Activated CD8-positive, alpha-beta T cell treated with anti-CD3 and anti-CD28 coated beads for 36 hours (primary cell): ENCODE measurements around the gene RBM17. TPM values are rescaled to one million over a fixed set of nuclear protein-coding genes. Genes with fewer than 3 reads are reported as not detected.
A peak's percentile ranks its signal among the peaks of the same experiment; 100 is the strongest.

Experiments used
- ATAC-seq: fragments of 200-7000 bp; cut with Tn5 transposase; one replicate; pipeline ENCODE4 v1.10.0; 2021; ENCODE audit warnings: mild to moderate bottlenecking, moderate library complexity
- CTCF ChIA-PET: fragments of 350-600 bp; sonication (Branson Sonifier 250); formaldehyde crosslinking; loops from one replicate; lab custom pipeline; 2021; ENCODE audit warnings: antibody characterized with exemption; lab: Charles Lee
- POLR2A ChIA-PET: fragments of 350-600 bp; sonication (Branson Sonifier 250); formaldehyde crosslinking; loops from one replicate; lab custom pipeline; 2021; ENCODE audit warnings: antibody characterized with exemption; lab: Charles Lee
- DNase-seq: peaks from one replicate; pipeline ENCODE4 v3.0.0-alpha.2; 2020
- H3K27ac Mint-ChIP-seq: one replicate; pipeline ENCODE4 v1.8.0; 2021; ENCODE audit warnings: mild to moderate bottlenecking, mixed read lengths
- H3K27me3 Mint-ChIP-seq: one replicate; pipeline ENCODE4 v1.8.0; 2021; ENCODE audit warnings: mixed read lengths
- H3K36me3 Mint-ChIP-seq: one replicate; pipeline ENCODE4 v1.8.0; 2021; ENCODE audit warnings: low read depth, mixed read lengths
- H3K4me1 Mint-ChIP-seq: one replicate; pipeline ENCODE4 v1.8.0; 2021; ENCODE audit warnings: low read depth, mixed read lengths
- H3K4me3 Mint-ChIP-seq: one replicate; pipeline ENCODE4 v1.8.0; 2021; ENCODE audit warnings: mild to moderate bottlenecking, moderate library complexity, mixed read lengths
- H3K9me3 Mint-ChIP-seq: one replicate; pipeline ENCODE4 v1.8.0; 2021; ENCODE audit warnings: mixed read lengths
- intact Hi-C: fragments of 100-400 bp; cut with micrococcal nuclease; formaldehyde crosslinking; loops from one replicate; pipeline ENCODE4 v1.10.0; 2022
- total RNA-seq, 2 experiments: library from RNA; stranded (reverse); gene quantifications; one replicate each; pipeline ENCODE4 v1.2.3, GENCODE V29; 2021
- TF ChIP-seq, protein P1 (sequence below): fragments of 200-600 bp; IDR thresholded peaks from one replicate; pipeline ENCODE4 v1.8.0; 2022; ENCODE audit warnings: antibody characterized with exemption, mild to moderate bottlenecking

The RBM17 gene
- total RNA-seq, 2 experiments from 2014 or later = 284 to 285 TPM

GRCh38 chr10:6110136-6110535 is 21.3 kb downstream of the RBM17 start:
- no peak overlapping the region for H3K4me3 Mint-ChIP-seq
- no peaks in the 10 kb centered on the region for H3K27me3 Mint-ChIP-seq
- peak overlapping the region; percentile 76 for H3K27ac Mint-ChIP-seq
- ChIA-PET POLR2A (interaction anchor here (1.0 to 1.4 kb wide), 3 partner anchors 15 to 237 kb away, joined by 3 to 4 read pairs (median 3); no protein-coding TSS in a partner anchor), CTCF (interaction anchor here (0.9 to 7.2 kb wide), 9 partner anchors 15 to 296 kb away, joined by 3 to 66 read pairs (median 5); partner anchors contain the start of gene PFKFB3)
- DNase-seq = no peak
- TF ChIP-seq, protein P1, sequence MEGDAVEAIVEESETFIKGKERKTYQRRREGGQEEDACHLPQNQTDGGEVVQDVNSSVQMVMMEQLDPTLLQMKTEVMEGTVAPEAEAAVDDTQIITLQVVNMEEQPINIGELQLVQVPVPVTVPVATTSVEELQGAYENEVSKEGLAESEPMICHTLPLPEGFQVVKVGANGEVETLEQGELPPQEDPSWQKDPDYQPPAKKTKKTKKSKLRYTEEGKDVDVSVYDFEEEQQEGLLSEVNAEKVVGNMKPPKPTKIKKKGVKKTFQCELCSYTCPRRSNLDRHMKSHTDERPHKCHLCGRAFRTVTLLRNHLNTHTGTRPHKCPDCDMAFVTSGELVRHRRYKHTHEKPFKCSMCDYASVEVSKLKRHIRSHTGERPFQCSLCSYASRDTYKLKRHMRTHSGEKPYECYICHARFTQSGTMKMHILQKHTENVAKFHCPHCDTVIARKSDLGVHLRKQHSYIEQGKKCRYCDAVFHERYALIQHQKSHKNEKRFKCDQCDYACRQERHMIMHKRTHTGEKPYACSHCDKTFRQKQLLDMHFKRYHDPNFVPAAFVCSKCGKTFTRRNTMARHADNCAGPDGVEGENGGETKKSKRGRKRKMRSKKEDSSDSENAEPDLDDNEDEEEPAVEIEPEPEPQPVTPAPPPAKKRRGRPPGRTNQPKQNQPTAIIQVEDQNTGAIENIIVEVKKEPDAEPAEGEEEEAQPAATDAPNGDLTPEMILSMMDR = no peak
- H3K36me3 Mint-ChIP-seq = peaks cover 77% of the 10 kb centered on the region
- intact Hi-C loops = no loop called here
- H3K9me3 Mint-ChIP-seq = no peaks in the 10 kb centered on the region
- peaks cover 37% of the 10 kb centered on the region for H3K4me1 Mint-ChIP-seq
- no peak for ATAC-seq

GRCh38 chr10:6112893-6113292 is 24.1 kb downstream of the RBM17 start:
- Mint-ChIP-seq H3K4me3 (no peak overlapping the region), H3K9me3 (no peaks in the 10 kb centered on the region), H3K4me1 (peaks cover 35% of the 10 kb centered on the region), H3K27me3 (no peaks in the 10 kb centered on the region), H3K36me3 (peaks cover 73% of the 10 kb centered on the region), H3K27ac (peak overlapping the region; percentile 60)
- DNase-seq = no peak
- TF ChIP-seq, protein P1 = no peak
- POLR2A ChIA-PET = interaction anchor here (0.8 to 1.1 kb wide), 2 partner anchors 31 to 567 kb away, joined by 3 read pairs; no protein-coding TSS in a partner anchor
- CTCF ChIA-PET = interaction anchor here (1.2 kb wide), 1 partner anchor 289 kb away, joined by 4 read pairs; no protein-coding TSS in a partner anchor
- ATAC-seq = no peak
- intact Hi-C loops = no loop called here

DNA sequence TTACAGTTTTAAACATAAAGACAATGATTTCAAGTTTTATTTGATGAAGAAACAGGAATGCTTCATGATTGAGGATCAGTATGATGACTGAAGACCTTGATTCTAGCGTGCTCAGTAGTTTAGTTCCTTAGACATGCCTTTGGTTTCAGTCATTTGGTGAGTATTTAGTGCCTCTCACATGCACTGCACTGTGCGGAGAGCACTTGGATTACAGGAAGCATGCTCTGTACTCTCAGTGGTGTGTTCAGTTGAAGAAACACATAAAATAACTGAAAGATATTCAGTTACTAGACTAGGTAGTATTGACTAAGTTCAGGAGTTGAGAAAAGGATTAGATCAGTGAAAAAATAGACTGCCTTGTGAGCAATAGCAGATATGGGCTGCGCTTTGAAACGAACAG is 25.5 kb downstream of the RBM17 start:
- intact Hi-C loops = no loop called here
- Mint-ChIP-seq H3K9me3 (no peaks in the 10 kb centered on the region), H3K36me3 (peaks cover 61% of the 10 kb centered on the region), H3K4me1 (peaks cover 25% of the 10 kb centered on the region), H3K27me3 (no peaks in the 10 kb centered on the region), H3K4me3 (no peak overlapping the region), H3K27ac (peak overlapping the region; percentile 43)
- ATAC-seq (no peak), DNase-seq (no peak)
- POLR2A ChIA-PET = no interaction called here
- CTCF ChIA-PET = interaction anchor here (1.1 to 1.2 kb wide), 2 partner anchors 287 to 288 kb away, joined by 3 to 4 read pairs; no protein-coding TSS in a partner anchor
- TF ChIP-seq, protein P1 = no peak

DNA sequence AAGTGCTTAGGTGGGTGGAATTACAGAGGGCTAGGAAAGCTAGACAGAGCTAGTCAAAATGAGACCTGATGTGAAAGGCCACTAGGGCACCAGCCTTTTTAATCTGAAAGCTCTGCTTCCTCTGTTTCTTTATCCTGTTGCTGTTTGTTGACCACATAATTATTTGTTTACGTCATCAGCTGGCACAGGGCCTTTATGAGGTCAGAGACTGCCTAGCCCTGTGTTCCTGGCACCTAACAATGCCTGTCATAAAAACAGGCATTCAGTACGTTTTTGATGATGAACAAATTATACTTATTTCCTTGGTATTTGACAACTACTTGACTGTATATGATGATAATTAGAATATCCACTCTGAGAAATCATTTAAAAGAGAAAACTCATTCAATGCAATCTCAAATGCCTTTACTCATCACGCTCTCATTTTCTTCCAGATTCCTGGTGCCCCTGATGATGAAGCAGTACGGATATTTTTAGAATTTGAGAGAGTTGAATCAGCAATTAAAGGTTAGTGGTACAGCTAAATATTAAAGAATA is 26.0 kb downstream of the RBM17 start:
- DNase-seq (no peak), ATAC-seq (no peak)
- Mint-ChIP-seq H3K27ac (peak overlapping the region; percentile 43), H3K4me1 (peaks cover 23% of the 10 kb centered on the region), H3K4me3 (no peak overlapping the region), H3K36me3 (peaks cover 55% of the 10 kb centered on the region), H3K27me3 (no peaks in the 10 kb centered on the region), H3K9me3 (no peaks in the 10 kb centered on the region)
- TF ChIP-seq, protein P1 = no peak
- ChIA-PET CTCF (interaction anchor here (1.1 kb wide), 1 partner anchor 286 kb away, joined by 3 read pairs; no protein-coding TSS in a partner anchor), POLR2A (no interaction called here)
- intact Hi-C loops = no loop called here

GRCh38 chr10:6115411-6115810 is 26.6 kb downstream of the RBM17 start:
- ChIA-PET POLR2A (no interaction called here), CTCF (interaction anchor here (1.1 kb wide), 1 partner anchor 286 kb away, joined by 3 read pairs; no protein-coding TSS in a partner anchor)
- Mint-ChIP-seq H3K4me3 (no peak overlapping the region), H3K4me1 (peaks cover 18% of the 10 kb centered on the region), H3K36me3 (peaks cover 50% of the 10 kb centered on the region), H3K27ac (no peak overlapping the region), H3K27me3 (no peaks in the 10 kb centered on the region), H3K9me3 (no peaks in the 10 kb centered on the region)
- ATAC-seq (no peak), DNase-seq (no peak)
- intact Hi-C loops = no loop called here
- TF ChIP-seq, protein P1 = no peak
